Adipose tissue (tissue), 3 donors: Measurements from ENCODE around the gene TM4SF4. TPM values are rescaled to one million over a fixed set of nuclear protein-coding genes. Genes with fewer than 3 reads are reported as not detected.

Source experiments
- H3K27ac ChIP-seq: one replicate; pipeline ENCODE4 v1.5.1; 2013; ENCODE audit warnings: low read depth, low read length
- WGBS, 3 donors: extraction: QIAGEN DNeasy Blood & Tissue Kit; methylation state at CpG; one replicate each; pipeline ENCODE4 v1.1.7; 2013; 5-methylcytosine and 5-hydroxymethylcytosine counted together
- polyA plus RNA-seq, 3 donors: library from polyadenylated mRNA; stranded (reverse); fragments of 200-250 nt; gene quantifications; one replicate each; pipeline ENCODE4 v1.2.3, GENCODE V29; 2013
- donor health status: healthy with polysubstance abuse.
- donor health status: Bipolar disorder and iron deficiency.
- donor health status: healthy.

TM4SF4 gene
- polyA plus RNA-seq, 3 donors, result 0.34 to 87.6 (median 2.5) TPM

GRCh38 chr3:149475451-149476060 lies 1.1 kb downstream of the TM4SF4 start:
- H3K27ac ChIP-seq, result no peak overlapping the region
- 82 to 97% (median 96%) methylated on average over 7 of the region's 7 CpGs for WGBS, 3 donors

GRCh38 chr3:149476225-149476624 lies 1.7 kb downstream of the TM4SF4 start:
- 66 to 84% (median 74%) methylated on average over 4 of the region's 4 CpGs for WGBS, 3 donors
- no peak overlapping the region for H3K27ac ChIP-seq

- H3K27ac ChIP-seq, result no peak overlapping the region
- WGBS, 3 donors, result 50 to 61% (median 51%) methylated on average over 14 of the region's 14 CpGs
Observed at GRCh38 chr3:149479621-149480325, 5.3 kb downstream of the TM4SF4 start.

GRCh38 chr3:149480326-149481017 lies 6.0 kb downstream of the TM4SF4 start:
- H3K27ac ChIP-seq, result no peak overlapping the region
- WGBS, 3 donors, result 66 to 71% (median 70%) methylated on average over 15 of the region's 15 CpGs

GRCh38 chr3:149481056-149481455 lies 6.6 kb downstream of the TM4SF4 start:
- H3K27ac ChIP-seq, result no peak overlapping the region
- 64 to 86% (median 80%) methylated on average over 3 of the region's 3 CpGs for whole genome bisulfite sequencing, 3 donors

- no peak overlapping the region for H3K27ac ChIP-seq
- 77 to 85% (median 83%) methylated on average over 2 of the region's 2 CpGs for whole genome bisulfite sequencing, 3 donors
Observed at GRCh38 chr3:149481491-149481890, 7.0 kb downstream of the TM4SF4 start.

- WGBS, 3 donors, result 80 to 93% (median 87%) methylated on average over 5 of the region's 5 CpGs
- no peak overlapping the region for H3K27ac ChIP-seq
Observed at GRCh38 chr3:149486726-149487125, 12.2 kb downstream of the TM4SF4 start.

GRCh38 chr3:149487598-149488197 lies 13.2 kb downstream of the TM4SF4 start:
- WGBS, 3 donors, result 68 to 73% (median 69%) methylated on average over 6 of the region's 6 CpGs
- no peak overlapping the region for H3K27ac ChIP-seq

- 65 to 71% (median 68%) methylated on average over 6 of the region's 6 CpGs for WGBS, 3 donors
- no peak overlapping the region for H3K27ac ChIP-seq
Observed at GRCh38 chr3:149489060-149489690, 14.7 kb downstream of the TM4SF4 start.

GRCh38 chr3:149490260-149490971 lies 15.9 kb downstream of the TM4SF4 start:
- H3K27ac ChIP-seq, result no peak overlapping the region

GRCh38 chr3:149493315-149494021 lies 19.0 kb downstream of the TM4SF4 start:
- WGBS, 3 donors, result 75 to 89% (median 86%) methylated on average over 8 of the region's 8 CpGs
- H3K27ac ChIP-seq, result no peak overlapping the region

GRCh38 chr3:149494022-149494758 lies 19.7 kb downstream of the TM4SF4 start:
- WGBS, 3 donors, result 36 to 41% (median 38%) methylated on average over 11 of the region's 11 CpGs
- H3K27ac ChIP-seq, result no peak overlapping the region

GRCh38 chr3:149494759-149495580 lies 20.5 kb downstream of the TM4SF4 start:
- no peak overlapping the region for H3K27ac ChIP-seq
- 73 to 91% (median 78%) methylated on average over 6 of the region's 6 CpGs for WGBS, 3 donors

GRCh38 chr3:149495581-149496125 lies 21.2 kb downstream of the TM4SF4 start:
- H3K27ac ChIP-seq, result no peak overlapping the region
- WGBS, 3 donors, result 84 to 88% (median 85%) methylated on average over 6 of the region's 6 CpGs

- H3K27ac ChIP-seq, result no peak overlapping the region
- WGBS, 3 donors, result 89 to 95% (median 91%) methylated on average over 4 of the region's 4 CpGs
Observed at GRCh38 chr3:149496891-149497290, 22.4 kb downstream of the TM4SF4 start.
